HG03025 (cell line): ENCODE data around the gene ERCC2.
"Not testable (repeated sequence)": the region's sequence is repeated elsewhere in the genome, so short reads cannot be mapped to it uniquely, and the experiment has no call there.

ENCODE experiments used
- ATAC-seq: cut with Tn5 transposase; IDR thresholded peaks from one replicate; pipeline ENCODE4 v1.9.1; 2021; ENCODE audit warnings: mild to moderate bottlenecking, moderate library complexity; ENCODE audit not compliant: unreplicated experiment, low FRiP score

The ERCC2 gene

GRCh38 chr19:45340232-45340898 is 30.0 kb downstream of the ERCC2 start, which contains the start of gene KLC3:
KLC3 (plus strand) TSS chr19:45340750; CDS start chr19:45345542, 4,792 bp downstream.
- ATAC-seq, result no peak

- ATAC-seq, result no peak
These were observed 30.7 kb downstream of the ERCC2 start for GRCh38 chr19:45339629-45340028.

GRCh38 chr19:45336696-45337251 is 33.6 kb downstream of the ERCC2 start:
- no peak for ATAC-seq

- ATAC-seq, result not testable (repeated sequence)
These were observed 35.5 kb downstream of the ERCC2 start for GRCh38 chr19:45334881-45335280.

- ATAC-seq, result no peak
These were observed 36.6 kb downstream of the ERCC2 start for GRCh38 chr19:45333609-45334303.

- ATAC-seq, result no peak
These were observed 39.0 kb downstream of the ERCC2 start for GRCh38 chr19:45331411-45331810.

- no peak for ATAC-seq
These were observed 42.8 kb downstream of the ERCC2 start for GRCh38 chr19:45327404-45328143.

GRCh38 chr19:45324349-45324907 is 45.9 kb downstream of the ERCC2 start:
- no peak for ATAC-seq

GRCh38 chr19:45323671-45324081 is 46.7 kb downstream of the ERCC2 start:
- no peak for ATAC-seq

- ATAC-seq, result no peak
These were observed 47.6 kb downstream of the ERCC2 start, which contains the start of gene CKM for GRCh38 chr19:45322744-45323281. CKM (minus strand) TSS chr19:45322875; CDS start chr19:45319713, 3,162 bp downstream.

- ATAC-seq, result no peak
These were observed 48.1 kb downstream of the ERCC2 start for GRCh38 chr19:45322311-45322710.

GRCh38 chr19:45321848-45322247 is 48.5 kb downstream of the ERCC2 start:
- no peak for ATAC-seq

GRCh38 chr19:45320997-45321775 is 49.2 kb downstream of the ERCC2 start:
- no peak for ATAC-seq

- no peak for ATAC-seq
These were observed 55.1 kb downstream of the ERCC2 start for GRCh38 chr19:45315304-45315703.

GRCh38 chr19:45314708-45315245 is 55.6 kb downstream of the ERCC2 start:
- no peak for ATAC-seq

- not testable (repeated sequence) for ATAC-seq
These were observed 58.1 kb downstream of the ERCC2 start for GRCh38 chr19:45312285-45312684.

- no peak for ATAC-seq
These were observed 58.8 kb downstream of the ERCC2 start for GRCh38 chr19:45311621-45312020.

- not testable (repeated sequence) for ATAC-seq
These were observed 61.1 kb downstream of the ERCC2 start for GRCh38 chr19:45309322-45309721.

GRCh38 chr19:45307361-45307760 is 63.0 kb downstream of the ERCC2 start:
- no peak for ATAC-seq
